ENCODE results near the gene C16orf92.

- TF ChIP-seq EZH2 (IDR thresholded peaks at IDR 0.05; ENCODE audit: insufficient read depth, low read length) = no peak
- no peak for TF ChIP-seq CTCF (IDR thresholded peaks at IDR 0.05; ENCODE audit: insufficient read depth, low read depth, low read length)
These were observed 30.5 kb downstream of the C16orf92 start for GRCh38 chr16:30053376-30054015.
